ENCODE results near the gene TXNL4B.
"Not testable (repeated sequence)": the region's sequence is repeated elsewhere in the genome, so short reads cannot be mapped to it uniquely, and the experiment has no call there.

The TXNL4B gene

GRCh38 chr16:72072514-72073342 lies 20.7 kb downstream of the TXNL4B start:
- no peak for DNase-seq

- no peak for DNase-seq
Observed at GRCh38 chr16:72068930-72069329, 24.5 kb downstream of the TXNL4B start.

GRCh38 chr16:72066747-72067146 lies 26.7 kb downstream of the TXNL4B start:
- DNase-seq, result peak; percentile 48 to 60 (median 49)

- DNase-seq, result no peak
Observed at GRCh38 chr16:72064361-72064894, 29.0 kb downstream of the TXNL4B start.

- DNase-seq, result no peak
Observed at GRCh38 chr16:72061564-72061963, 31.9 kb downstream of the TXNL4B start.

GRCh38 chr16:72060405-72060804 lies 33.0 kb downstream of the TXNL4B start:
- DNase-seq, result no peak

GRCh38 chr16:72059060-72059459 lies 34.4 kb downstream of the TXNL4B start:
- not testable (repeated sequence) for DNase-seq

GRCh38 chr16:72057313-72057712 lies 36.1 kb downstream of the TXNL4B start:
- DNase-seq, result not testable (repeated sequence)

GRCh38 chr16:72055911-72056310 lies 37.5 kb downstream of the TXNL4B start:
- DNase-seq, result no peak

GRCh38 chr16:72054254-72054847 lies 39.1 kb downstream of the TXNL4B start, which contains the start of gene HP:
TSS of gene HP (plus strand) at chr16:72054505. CDS start at chr16:72054653, 148 bp downstream.
- DNase-seq, result not testable (repeated sequence)

- peak; percentile 66 to 81 (median 81) for DNase-seq
Observed at GRCh38 chr16:72051818-72052217, 41.6 kb downstream of the TXNL4B start.

GRCh38 chr16:72050769-72051464 lies 42.5 kb downstream of the TXNL4B start:
- peak in 2 of 3 donors; percentile 12 to 24 for DNase-seq

GRCh38 chr16:72049110-72049509 lies 44.3 kb downstream of the TXNL4B start:
- no peak for DNase-seq

GRCh38 chr16:72044825-72045359 lies 48.5 kb downstream of the TXNL4B start:
- DNase-seq, result no peak

GRCh38 chr16:72044296-72044695 lies 49.1 kb downstream of the TXNL4B start:
- DNase-seq, result no peak

GRCh38 chr16:72043539-72043938 lies 49.9 kb downstream of the TXNL4B start:
- DNase-seq, result no peak

GRCh38 chr16:72043058-72043457 lies 50.4 kb downstream of the TXNL4B start:
- DNase-seq, result no peak

- no peak for DNase-seq
Observed at GRCh38 chr16:72042157-72042660, 51.2 kb downstream of the TXNL4B start.

- no peak for DNase-seq
Observed at GRCh38 chr16:72036098-72036497, 57.3 kb downstream of the TXNL4B start.
